A549 (cell line): ENCODE measurements around the gene PTPRN2.

Experiments
- CHD2 ChIP-seq: fragments of 150-350 bp; IDR thresholded peaks from 2 replicates; pipeline ENCODE4 v1.6.1; 2014; ENCODE audit warnings: low read length; ENCODE audit not compliant: partially characterized antibody
- CTCF ChIP-seq: fragments of >200 bp; sonication (Bioruptor Twin); formaldehyde crosslinking; IDR thresholded peaks from 3 replicates; pipeline ENCODE4 v1.5.1; 2016
- EP300 ChIP-seq, 2 experiments: fragments of >200 bp; sonication (Bioruptor Twin); formaldehyde crosslinking; IDR thresholded peaks; 2 replicates in 1 of 2; 3 replicates in 1 of 2; pipeline ENCODE4 v1.6.1; 2016 to 2017
- ESRRA ChIP-seq: fragments of 150-350 bp; IDR thresholded peaks from 2 replicates; pipeline ENCODE4 v1.6.1; 2014; ENCODE audit warnings: mild to moderate bottlenecking, low read length, borderline replicate concordance
- HDAC2 ChIP-seq: fragments of 200-600 bp; sonication (generic); IDR thresholded peaks from 2 replicates; pipeline ENCODE4 v1.6.1; 2016
- JUNB ChIP-seq: fragments of >200 bp; sonication (Bioruptor Twin); formaldehyde crosslinking; IDR thresholded peaks from 2 replicates; pipeline ENCODE4 v1.6.1; 2016
- MYC ChIP-seq: IDR thresholded peaks from 2 replicates; pipeline ENCODE4 v1.6.1; 2012; ENCODE audit warnings: mild to moderate bottlenecking, inconsistent platforms, low read length, improper control_type of control experiment, borderline replicate concordance
- POLR2A ChIP-seq: IDR thresholded peaks from 2 replicates; pipeline ENCODE4 v1.6.1; 2012; ENCODE audit warnings: mild to moderate bottlenecking, low read length
- RAD21 ChIP-seq, 2 experiments: fragments of >200 bp in 1 of 2; sonication (Bioruptor Twin) in 1 of 2; formaldehyde crosslinking in 1 of 2; IDR thresholded peaks in 1 of 2; conservative IDR thresholded peaks in 1 of 2; 2 replicates in 1 of 2; 3 replicates in 1 of 2; pipeline ENCODE4 v1.6.1; 2012 to 2018; ENCODE audit warnings: inconsistent platforms in 1 of 2
- SMC3 ChIP-seq: fragments of >200 bp; sonication (Bioruptor Twin); formaldehyde crosslinking; IDR thresholded peaks from 3 replicates; pipeline ENCODE4 v1.6.1; 2018; ENCODE audit warnings: inconsistent platforms
- SREBF2 ChIP-seq: fragments of 450-650 bp; IDR thresholded peaks from 2 replicates; pipeline ENCODE4 v1.6.1; 2014; ENCODE audit warnings: mild to moderate bottlenecking, moderate library complexity
- ZNF302 ChIP-seq: fragments of 250-450 bp; sonication (Bioruptor Pico); IDR thresholded peaks from 2 replicates; pipeline ENCODE4 v1.9.0; 2021; ENCODE audit warnings: inconsistent platforms, mild to moderate bottlenecking, moderate library complexity

GRCh38 chr7:157565201-157565626 is 1022.4 kb downstream of the PTPRN2 start:
- TF ChIP-seq CTCF, result no peak
- TF ChIP-seq ESRRA, result no peak
- TF ChIP-seq RAD21 (conservative IDR thresholded peaks at IDR 0.05 in 1 of 2, IDR thresholded peaks at IDR 0.05 in 1 of 2), result no peak
- no peak for TF ChIP-seq POLR2A
- no peak for TF ChIP-seq SREBF2
- TF ChIP-seq HDAC2, result no peak
- no peak for TF ChIP-seq SMC3
- TF ChIP-seq JUNB, result no peak
- TF ChIP-seq MYC, result no peak
- TF ChIP-seq EP300 (IDR thresholded peaks at IDR 0.05), result no peak
- TF ChIP-seq ZNF302 (CRISPR knock-in tag), result no peak
- TF ChIP-seq CHD2, result no peak
